ENCODE results near the gene LAMTOR3.

- TF ChIP-seq GATA2 (IDR thresholded peaks at IDR 0.05; ENCODE audit: low read depth, low read length) (no peak), GATA3 (IDR thresholded peaks at IDR 0.05; ENCODE audit: low read depth, low read length) (no peak)
These were observed 15.6 kb downstream of the LAMTOR3 start for GRCh38 chr4:99878604-99879003.
